GM12872 (cell line): Measurements from ENCODE around the gene CD300E.

Source experiments
- CTCF ChIP-seq: IDR thresholded peaks from 3 replicates; pipeline ENCODE4 v1.5.1; 2011; ENCODE audit warnings: low read depth, mild to moderate bottlenecking, low read length, moderate library complexity; ENCODE audit not compliant: insufficient read depth

CD300E gene

GRCh38 chr17:74566132-74566753 is 57.3 kb downstream of the CD300E start:
- peak; percentile 86 for TF ChIP-seq CTCF

- no peak for TF ChIP-seq CTCF
Measured at GRCh38 chr17:74565126-74565525, 58.4 kb downstream of the CD300E start.

- no peak for TF ChIP-seq CTCF
Measured at GRCh38 chr17:74563358-74563757, 60.2 kb downstream of the CD300E start.

- no peak for TF ChIP-seq CTCF
Measured at GRCh38 chr17:74561586-74561985, 62.0 kb downstream of the CD300E start.
